MCF 10A (cell line): ENCODE results near the gene RPRD2. TPM values are rescaled to one million over a fixed set of nuclear protein-coding genes. Genes with fewer than 3 reads are reported as not detected.
"Not testable (repeated sequence)": the region's sequence is repeated elsewhere in the genome, so short reads cannot be mapped to it uniquely, and the experiment has no call there.

Experiments used
- BruUV-seq: library from RNA; stranded (reverse); fragments of 400-500 nt; replicated peaks from 2 replicates; lab custom pipeline; 2021; lab: Mats Ljungman, UMichigan
- CTCF ChIA-PET: fragments of 300-600 bp; sonication (Branson Sonifier 250); formaldehyde crosslinking; extraction: SDS; loops from one replicate; lab custom pipeline; 2021; ENCODE audit warnings: antibody characterized with exemption, inconsistent platforms; lab: Yijun Ruan, JAX
- POLR2A ChIA-PET: fragments of 300-600, 350-650 bp; sonication (Branson Sonifier 250); formaldehyde crosslinking; extraction: SDS; loops from one replicate; lab custom pipeline; 2020; ENCODE audit warnings: antibody characterized with exemption, inconsistent platforms; lab: Yijun Ruan, JAX
- DNase-seq: peaks from one replicate; pipeline ENCODE4 v3.0.0-alpha.2; 2018; ENCODE audit not compliant: unreplicated experiment
- H3K27ac Mint-ChIP-seq: one replicate; pipeline ENCODE4 v1.8.0; 2022; ENCODE audit warnings: mild to moderate bottlenecking, low read depth, mixed read lengths; ENCODE audit not compliant: unreplicated experiment
- H3K27me3 Mint-ChIP-seq: one replicate; pipeline ENCODE4 v1.8.0; 2022; ENCODE audit warnings: mixed read lengths; ENCODE audit not compliant: insufficient read depth, unreplicated experiment
- H3K36me3 Mint-ChIP-seq: one replicate; pipeline ENCODE4 v1.8.0; 2022; ENCODE audit warnings: mild to moderate bottlenecking, moderate library complexity, mixed read lengths; ENCODE audit not compliant: insufficient read depth, unreplicated experiment
- H3K4me1 Mint-ChIP-seq: one replicate; pipeline ENCODE4 v1.8.0; 2022; ENCODE audit warnings: mixed read lengths; ENCODE audit not compliant: insufficient read depth, unreplicated experiment
- H3K4me3 Mint-ChIP-seq: one replicate; pipeline ENCODE4 v1.8.0; 2022; ENCODE audit warnings: mild to moderate bottlenecking, moderate library complexity, mixed read lengths; ENCODE audit not compliant: unreplicated experiment
- H3K9me3 Mint-ChIP-seq: one replicate; pipeline ENCODE4 v1.8.0; 2022; ENCODE audit warnings: mixed read lengths; ENCODE audit not compliant: unreplicated experiment
- CTCF ChIP-seq: fragments of 200-600 bp; IDR thresholded peaks from one replicate; pipeline ENCODE4 v1.8.0; 2022; ENCODE audit warnings: antibody characterized with exemption, mild to moderate bottlenecking; ENCODE audit not compliant: unreplicated experiment
- intact Hi-C: fragments of 100-400 bp; cut with micrococcal nuclease; formaldehyde crosslinking; loops from 2 replicates; pipeline ENCODE4 v1.14.1; 2022
- total RNA-seq: library from RNA; stranded (reverse); gene quantifications from 2 replicates; pipeline ENCODE4 v1.2.3, GENCODE V29; 2022

RPRD2 gene
- total RNA-seq, 1 experiment from 2014 or later = 35.2 TPM

DNA sequence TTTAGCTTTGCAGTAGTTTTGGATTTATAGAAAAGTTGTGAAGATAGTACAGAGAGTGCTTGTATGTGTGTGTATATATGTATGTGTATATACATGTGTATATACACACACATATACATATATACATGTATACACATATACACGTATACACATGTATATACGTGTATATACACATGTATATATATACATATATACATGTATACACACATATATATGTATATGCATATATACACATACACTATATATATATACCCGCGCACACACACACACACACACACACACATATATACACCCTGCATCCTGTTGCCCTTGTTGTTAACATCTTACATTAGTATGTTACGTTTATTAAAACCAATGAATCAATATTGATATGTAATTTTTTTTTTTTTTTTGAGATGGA is 24.3 kb downstream of the RPRD2 start:
- peaks cover 12% of the 10 kb centered on the region for H3K4me1 Mint-ChIP-seq
- CTCF ChIA-PET = interaction anchor here (1.3 kb wide), 1 partner anchor 11 kb away, joined by 4 read pairs; no protein-coding TSS in a partner anchor
- TF ChIP-seq CTCF = no peak
- no peaks in the 10 kb centered on the region for H3K27me3 Mint-ChIP-seq
- peaks cover 19% of the 10 kb centered on the region for H3K36me3 Mint-ChIP-seq
- H3K9me3 Mint-ChIP-seq = no peaks in the 10 kb centered on the region
- no TSS peak for BruUV-seq
- no peak overlapping the region for H3K4me3 Mint-ChIP-seq
- no peak overlapping the region for H3K27ac Mint-ChIP-seq
- POLR2A ChIA-PET = interaction anchor here (0.6 to 6.3 kb wide), 5 partner anchors 8 to 705 kb away, joined by 3 to 36 read pairs (median 4); partner anchors contain the start of gene RPRD2
- intact Hi-C loops = no loop called here
- DNase-seq = no peak

- no peak overlapping the region for H3K4me3 Mint-ChIP-seq
- H3K27ac Mint-ChIP-seq = peak overlapping the region; percentile 6
- intact Hi-C loops = no loop called here
- no TSS peak for BruUV-seq
- ChIA-PET POLR2A (interaction anchor here (0.6 to 6.3 kb wide), 5 partner anchors 10 to 182 kb away, joined by 4 to 36 read pairs (median 6); partner anchors contain the start of gene RPRD2), CTCF (interaction anchor here (0.6 to 0.9 kb wide), 4 partner anchors 25 to 607 kb away, joined by 3 to 4 read pairs (median 3); no protein-coding TSS in a partner anchor)
- H3K27me3 Mint-ChIP-seq = no peaks in the 10 kb centered on the region
- peaks cover 18% of the 10 kb centered on the region for H3K36me3 Mint-ChIP-seq
- H3K9me3 Mint-ChIP-seq = no peaks in the 10 kb centered on the region
- TF ChIP-seq CTCF = no peak
- peaks cover 12% of the 10 kb centered on the region for H3K4me1 Mint-ChIP-seq
- DNase-seq = no peak
Observed at GRCh38 chr1:150389650-150390049, 25.7 kb downstream of the RPRD2 start.

DNA sequence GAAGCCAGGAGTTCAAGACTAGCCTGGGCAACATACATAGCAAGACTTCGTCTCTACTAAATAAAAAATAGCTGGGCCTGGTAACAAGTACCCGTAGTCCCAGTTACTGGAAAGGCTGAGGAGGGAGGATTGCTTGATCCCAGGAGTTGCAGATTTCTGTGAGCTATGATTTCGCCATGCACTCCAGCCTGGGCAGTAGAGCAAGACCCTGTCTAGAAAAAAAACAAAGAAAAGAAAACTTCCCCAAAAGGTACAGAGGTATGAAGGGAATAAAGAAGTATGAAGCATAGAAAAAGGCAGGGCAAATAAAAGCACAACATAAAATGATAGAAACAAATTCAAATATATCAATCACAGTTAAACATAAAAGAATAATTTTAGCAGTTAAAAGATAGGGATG is 28.7 kb downstream of the RPRD2 start:
- intact Hi-C loops = no loop called here
- BruUV-seq = no TSS peak
- H3K27me3 Mint-ChIP-seq = no peaks in the 10 kb centered on the region
- DNase-seq = no peak
- TF ChIP-seq CTCF = no peak
- no peak overlapping the region for H3K4me3 Mint-ChIP-seq
- no peaks in the 10 kb centered on the region for H3K4me1 Mint-ChIP-seq
- no peak overlapping the region for H3K27ac Mint-ChIP-seq
- peaks cover 7% of the 10 kb centered on the region for H3K9me3 Mint-ChIP-seq
- POLR2A ChIA-PET = interaction anchor here (1.5 kb wide), 1 partner anchor 29 kb away, joined by 4 read pairs; the partner anchor contains the start of gene RPRD2
- CTCF ChIA-PET = interaction anchor here (0.6 to 0.7 kb wide), 2 partner anchors 29 to 904 kb away, joined by 3 read pairs; no protein-coding TSS in a partner anchor
- H3K36me3 Mint-ChIP-seq = peaks cover 13% of the 10 kb centered on the region

GRCh38 chr1:150395115-150395514 is 31.2 kb downstream of the RPRD2 start:
- intact Hi-C loops, H3K4me3 Mint-ChIP-seq, H3K27ac Mint-ChIP-seq, DNase-seq, BruUV-seq, H3K4me1 Mint-ChIP-seq, H3K27me3 Mint-ChIP-seq: not testable (repeated sequence)
- Mint-ChIP-seq H3K9me3 (peaks cover 13% of the 10 kb centered on the region), H3K36me3 (peaks cover 13% of the 10 kb centered on the region)
- ChIA-PET POLR2A (interaction anchor here (1.0 kb wide), 1 partner anchor 31 kb away, joined by 4 read pairs; the partner anchor contains the start of gene RPRD2), CTCF (interaction anchor here (0.7 kb wide), 1 partner anchor 169 kb away, joined by 3 read pairs; no protein-coding TSS in a partner anchor)
